Activated CD4-positive, alpha-beta memory T cell treated with anti-CD3 and anti-CD28 coated beads, Interleukin-2, amount 10 ng/mL, durations not matched to agents 7 days and 5 days (primary cell): ENCODE results near the gene CCT8. TPM values are rescaled to one million over a fixed set of nuclear protein-coding genes. Genes with fewer than 3 reads are reported as not detected.
"Not testable (repeated sequence)": the region's sequence is repeated elsewhere in the genome, so short reads cannot be mapped to it uniquely, and the experiment has no call there.

Experiments
- CTCF ChIA-PET: fragments of 350-600 bp; sonication (Branson Sonifier 250); formaldehyde crosslinking; loops from one replicate; lab custom pipeline; 2021; ENCODE audit warnings: antibody characterized with exemption, inconsistent platforms; lab: Charles Lee
- POLR2A ChIA-PET: fragments of 350-600 bp; sonication (Branson Sonifier 250); formaldehyde crosslinking; loops from one replicate; lab custom pipeline; 2021; ENCODE audit warnings: antibody characterized with exemption; lab: Charles Lee
- DNase-seq: peaks from one replicate; pipeline ENCODE4 v3.0.0-alpha.2; 2020
- H3K27ac Mint-ChIP-seq: one replicate; pipeline ENCODE4 v1.8.0; 2021; ENCODE audit warnings: mild to moderate bottlenecking, mixed read lengths
- H3K27me3 Mint-ChIP-seq: one replicate; pipeline ENCODE4 v1.8.0; 2021; ENCODE audit warnings: mixed read lengths
- H3K36me3 Mint-ChIP-seq: one replicate; pipeline ENCODE4 v1.8.0; 2021; ENCODE audit warnings: low read depth, mixed read lengths
- H3K4me1 Mint-ChIP-seq: one replicate; pipeline ENCODE4 v1.8.0; 2021; ENCODE audit warnings: mixed read lengths
- H3K4me3 Mint-ChIP-seq: one replicate; pipeline ENCODE4 v1.8.0; 2021; ENCODE audit warnings: mild to moderate bottlenecking, mixed read lengths
- H3K9me3 Mint-ChIP-seq: one replicate; pipeline ENCODE4 v1.8.0; 2021; ENCODE audit warnings: mixed read lengths
- total RNA-seq, 2 experiments: library from RNA; stranded (reverse); gene quantifications; one replicate each; pipeline ENCODE4 v1.2.3, GENCODE V29; 2021

The CCT8 gene
- total RNA-seq, 2 experiments from 2014 or later: 214 to 216 TPM

GRCh38 chr21:29092102-29092959, 18.9 kb upstream of the CCT8 start:
- Mint-ChIP-seq H3K4me1 (peaks cover 17% of the 10 kb centered on the region), H3K27ac (no peak overlapping the region), H3K9me3 (no peaks in the 10 kb centered on the region), H3K27me3 (peaks cover 3% of the 10 kb centered on the region), H3K36me3 (peaks cover 17% of the 10 kb centered on the region), H3K4me3 (no peak overlapping the region)
- no peak for DNase-seq
- ChIA-PET POLR2A (no interaction called here), CTCF (interaction anchor here (0.8 to 2.8 kb wide), 4 partner anchors 8 to 279 kb away, joined by 3 to 11 read pairs (median 5); no protein-coding TSS in a partner anchor)

- ChIA-PET POLR2A (no interaction called here), CTCF (interaction anchor here (0.9 to 2.8 kb wide), 5 partner anchors 9 to 280 kb away, joined by 3 to 11 read pairs (median 8); no protein-coding TSS in a partner anchor)
- peaks cover 3% of the 10 kb centered on the region for H3K27me3 Mint-ChIP-seq
- no peak for DNase-seq
- peaks cover 21% of the 10 kb centered on the region for H3K36me3 Mint-ChIP-seq
- no peak overlapping the region for H3K4me3 Mint-ChIP-seq
- peaks cover 17% of the 10 kb centered on the region for H3K4me1 Mint-ChIP-seq
- no peak overlapping the region for H3K27ac Mint-ChIP-seq
- no peaks in the 10 kb centered on the region for H3K9me3 Mint-ChIP-seq
Measured at GRCh38 chr21:29091033-29091432, 17.6 kb upstream of the CCT8 start.

GRCh38 chr21:29085106-29085752, 11.8 kb upstream of the CCT8 start:
- CTCF ChIA-PET: interaction anchor here (0.7 to 1.4 kb wide), 2 partner anchors 12 to 263 kb away, joined by 3 to 4 read pairs; partner anchors contain the start of gene CCT8
- peaks cover 16% of the 10 kb centered on the region for H3K36me3 Mint-ChIP-seq
- peaks cover 13% of the 10 kb centered on the region for H3K4me1 Mint-ChIP-seq
- POLR2A ChIA-PET: no interaction called here
- H3K4me3 Mint-ChIP-seq: no peak overlapping the region
- H3K9me3 Mint-ChIP-seq: no peaks in the 10 kb centered on the region
- H3K27me3 Mint-ChIP-seq: no peaks in the 10 kb centered on the region
- no peak overlapping the region for H3K27ac Mint-ChIP-seq
- no peak for DNase-seq

GRCh38 chr21:29084372-29084771, 10.9 kb upstream of the CCT8 start:
- ChIA-PET CTCF (no interaction called here), POLR2A (no interaction called here)
- Mint-ChIP-seq H3K36me3 (peaks cover 22% of the 10 kb centered on the region), H3K4me1 (peaks cover 20% of the 10 kb centered on the region), H3K4me3 (no peak overlapping the region), H3K27ac (no peak overlapping the region), H3K27me3 (no peaks in the 10 kb centered on the region), H3K9me3 (no peaks in the 10 kb centered on the region)
- DNase-seq: no peak

- CTCF ChIA-PET: interaction anchor here (0.9 kb wide), 1 partner anchor 293 kb away, joined by 3 read pairs; no protein-coding TSS in a partner anchor
Measured at GRCh38 chr21:29083306-29083705, 9.9 kb upstream of the CCT8 start.

GRCh38 chr21:29082046-29082815, 8.8 kb upstream of the CCT8 start:
- H3K9me3 Mint-ChIP-seq: no peaks in the 10 kb centered on the region
- ChIA-PET CTCF (interaction anchor here (0.9 to 1.2 kb wide), 4 partner anchors 9 to 294 kb away, joined by 3 to 5 read pairs (median 4); no protein-coding TSS in a partner anchor), POLR2A (interaction anchor here (0.9 to 7.7 kb wide), 2 partner anchors 9 to 217 kb away, joined by 4 to 69 read pairs; partner anchors contain the start of genes BACH1 and CCT8)
- H3K36me3 Mint-ChIP-seq: peaks cover 25% of the 10 kb centered on the region
- no peaks in the 10 kb centered on the region for H3K27me3 Mint-ChIP-seq
- no peak overlapping the region for H3K4me3 Mint-ChIP-seq
- no peak overlapping the region for H3K27ac Mint-ChIP-seq
- DNase-seq: no peak
- peaks cover 36% of the 10 kb centered on the region for H3K4me1 Mint-ChIP-seq

More at GRCh38 chr21:29083306-29083705, 9.9 kb upstream of the CCT8 start:
- Mint-ChIP-seq H3K27me3 (no peaks in the 10 kb centered on the region), H3K9me3 (no peaks in the 10 kb centered on the region), H3K27ac (no peak overlapping the region), H3K4me3 (no peak overlapping the region), H3K4me1 (peaks cover 31% of the 10 kb centered on the region), H3K36me3 (peaks cover 25% of the 10 kb centered on the region)
- no peak for DNase-seq
- POLR2A ChIA-PET: no interaction called here

- DNase-seq: no peak
- Mint-ChIP-seq H3K27me3 (no peaks in the 10 kb centered on the region), H3K36me3 (peaks cover 18% of the 10 kb centered on the region), H3K9me3 (no peaks in the 10 kb centered on the region), H3K4me1 (peaks cover 50% of the 10 kb centered on the region), H3K4me3 (no peak overlapping the region), H3K27ac (peak overlapping the region; percentile 82)
- ChIA-PET CTCF (interaction anchor here (0.6 to 2.6 kb wide), 3 partner anchors 8 to 296 kb away, joined by 3 to 16 read pairs (median 5); partner anchors contain the start of gene RWDD2B), POLR2A (interaction anchor here (1.1 to 7.7 kb wide), 3 partner anchors 9 to 219 kb away, joined by 3 to 69 read pairs (median 4); partner anchors contain the start of genes BACH1 and RWDD2B)
Measured at GRCh38 chr21:29080454-29080941, 7.0 kb upstream of the CCT8 start.

- ChIA-PET CTCF (interaction anchor here (0.5 to 2.6 kb wide), 4 partner anchors 9 to 298 kb away, joined by 3 to 16 read pairs (median 4); no protein-coding TSS in a partner anchor), POLR2A (interaction anchor here (0.6 to 7.7 kb wide), 9 partner anchors 11 to 220 kb away, joined by 3 to 69 read pairs (median 4); partner anchors contain the start of genes BACH1, LTN1, RWDD2B and USP16)
- DNase-seq: peak; percentile 42
- peaks cover 56% of the 10 kb centered on the region for H3K4me1 Mint-ChIP-seq
- no peaks in the 10 kb centered on the region for H3K27me3 Mint-ChIP-seq
- no peaks in the 10 kb centered on the region for H3K9me3 Mint-ChIP-seq
- H3K4me3 Mint-ChIP-seq: peak overlapping the region; percentile 21
- peaks cover 18% of the 10 kb centered on the region for H3K36me3 Mint-ChIP-seq
- H3K27ac Mint-ChIP-seq: peak overlapping the region; percentile 82
Measured at GRCh38 chr21:29078869-29079767, 5.7 kb upstream of the CCT8 start.

GRCh38 chr21:29077651-29078090, 4.2 kb upstream of the CCT8 start:
- Mint-ChIP-seq H3K4me1 (peaks cover 64% of the 10 kb centered on the region), H3K36me3 (peaks cover 23% of the 10 kb centered on the region), H3K9me3 (no peaks in the 10 kb centered on the region), H3K4me3 (peak overlapping the region; percentile 81), H3K27me3 (no peaks in the 10 kb centered on the region), H3K27ac (peak overlapping the region; percentile 94)
- POLR2A ChIA-PET: interaction anchor here (1.0 to 7.7 kb wide), 7 partner anchors 10 to 222 kb away, joined by 3 to 69 read pairs (median 14); partner anchors contain the start of genes BACH1, LTN1, RWDD2B and USP16
- CTCF ChIA-PET: interaction anchor here (0.6 to 1.2 kb wide), 4 partner anchors 19 to 294 kb away, joined by 3 to 5 read pairs (median 3); partner anchors contain the start of gene USP16
- DNase-seq: peak; percentile 38

GRCh38 chr21:29076731-29077640, 3.5 kb upstream of the CCT8 start:
- not testable (repeated sequence) for H3K27me3 Mint-ChIP-seq, H3K9me3 Mint-ChIP-seq
- ChIA-PET CTCF (interaction anchor here (0.7 to 1.5 kb wide), 5 partner anchors 84 to 299 kb away, joined by 3 to 4 read pairs (median 3); partner anchors contain the start of gene LTN1), POLR2A (interaction anchor here (0.8 to 7.7 kb wide), 6 partner anchors 11 to 223 kb away, joined by 4 to 69 read pairs (median 14); partner anchors contain the start of genes BACH1, LTN1, RWDD2B and USP16)
- Mint-ChIP-seq H3K4me1 (peaks cover 67% of the 10 kb centered on the region), H3K27ac (peak overlapping the region; percentile 94), H3K36me3 (peaks cover 26% of the 10 kb centered on the region), H3K4me3 (peak overlapping the region; percentile 81)
- peak; percentile 86 for DNase-seq
